Neutrophil (primary cell): ENCODE results near the gene PFN1.

Experiments
- H3K27ac ChIP-seq: fragments of 200-600 bp; sonication (generic); 2 replicates; pipeline ENCODE4 v1.5.1; 2016; ENCODE audit warnings: mild to moderate bottlenecking, moderate library complexity
- H3K27me3 ChIP-seq: fragments of 200-600 bp; sonication (generic); 2 replicates; pipeline ENCODE4 v1.6.0; 2016; ENCODE audit warnings: mild to moderate bottlenecking
- H3K36me3 ChIP-seq: fragments of 200-600 bp; sonication (generic); 2 replicates; pipeline ENCODE4 v1.5.1; 2017
- H3K4me1 ChIP-seq, 2 experiments: fragments of 200-600 bp in 1 of 2; sonication (generic) in 1 of 2; 1 replicate in 1 of 2; 2 replicates in 1 of 2; pipeline versions ENCODE4 v1.5.1 to v1.6.1; 2013 to 2016; ENCODE audit warnings: low read depth in 1 of 2, low read length in 1 of 2, mild to moderate bottlenecking in 1 of 2, moderate library complexity in 1 of 2; ENCODE audit not compliant: control insufficient read depth in 1 of 2, insufficient read depth in 1 of 2
- H3K4me3 ChIP-seq, 2 experiments: fragments of 200-600 bp in 1 of 2; sonication (generic) in 1 of 2; 1 replicate in 1 of 2; 2 replicates in 1 of 2; pipeline ENCODE4 v1.5.1; 2013 to 2016; ENCODE audit warnings: low read depth in 1 of 2, low read length in 1 of 2, mild to moderate bottlenecking in 1 of 2, moderate library complexity in 1 of 2
- H3K9me3 ChIP-seq: fragments of 200-600 bp; sonication (generic); 2 replicates; pipeline ENCODE4 v1.5.1; 2016
- CTCF ChIP-seq: fragments of 200-600 bp; sonication (generic); IDR thresholded peaks from 2 replicates; pipeline ENCODE4 v1.5.1; 2016; ENCODE audit warnings: antibody characterized with exemption

The PFN1 gene

GRCh38 chr17:4974115-4974670 is 25.9 kb upstream of the PFN1 start:
- Histone ChIP-seq H3K27ac (peak overlapping the region; percentile 81), H3K4me3 (peak overlapping the region in 1 of 2 experiments; percentile 47), H3K4me1 (peaks cover 40 to 43% of the 10 kb centered on the region in 2 experiments), H3K36me3 (peaks cover 82% of the 10 kb centered on the region), H3K27me3 (no peaks in the 10 kb centered on the region), H3K9me3 (no peaks in the 10 kb centered on the region)
- no peak for TF ChIP-seq CTCF

DNA sequence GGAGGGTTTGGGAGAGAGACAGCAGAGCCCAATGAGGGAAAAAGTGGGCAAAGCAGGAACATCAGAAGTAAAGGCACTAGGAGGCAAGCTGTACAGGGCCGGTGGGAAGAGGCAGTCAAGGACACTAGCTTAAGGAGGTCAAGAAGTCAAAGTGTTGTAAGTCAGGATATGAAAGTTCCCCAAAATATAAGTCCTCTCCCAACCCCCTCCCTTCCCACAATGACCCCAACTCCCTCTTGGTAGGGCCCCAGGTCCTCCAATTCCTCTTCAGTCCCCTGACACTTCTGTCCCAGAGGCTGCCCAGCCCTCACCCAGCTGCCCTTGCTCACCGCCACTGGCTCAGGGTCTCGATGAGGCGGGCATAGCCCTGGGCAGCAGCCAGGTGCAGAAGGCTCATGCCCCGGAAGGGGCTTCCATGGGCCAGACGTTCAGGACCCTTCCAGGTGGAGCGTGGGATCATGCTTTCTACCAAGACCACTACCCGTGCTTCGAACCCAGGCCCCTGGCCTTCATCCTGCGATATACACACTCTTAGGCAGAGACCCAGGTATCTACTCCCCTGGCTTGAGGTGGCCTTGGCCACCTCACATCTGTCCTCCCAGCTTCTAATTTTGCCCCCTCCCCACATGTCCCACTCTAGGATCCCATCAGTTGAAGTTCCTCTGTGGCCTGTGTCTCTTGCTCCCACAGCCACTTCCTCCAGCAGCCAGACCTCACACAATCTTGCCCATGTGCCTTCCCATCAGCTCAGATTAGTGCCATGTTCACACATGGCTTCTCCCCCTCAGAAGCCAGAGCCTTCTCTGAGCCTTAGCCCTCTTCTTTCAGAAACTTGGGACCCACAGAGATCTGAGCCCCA is 25.2 kb upstream of the PFN1 start:
- Histone ChIP-seq H3K4me3 (peak overlapping the region in 1 of 2 experiments; percentile 47), H3K27me3 (no peaks in the 10 kb centered on the region), H3K36me3 (peaks cover 89% of the 10 kb centered on the region), H3K9me3 (no peaks in the 10 kb centered on the region), H3K4me1 (peaks cover 40 to 43% of the 10 kb centered on the region in 2 experiments), H3K27ac (peak overlapping the region; percentile 81)
- TF ChIP-seq CTCF: no peak

- Histone ChIP-seq H3K4me1 (peaks cover 40 to 43% of the 10 kb centered on the region in 2 experiments), H3K27ac (peak overlapping the region; percentile 81), H3K9me3 (no peaks in the 10 kb centered on the region), H3K27me3 (no peaks in the 10 kb centered on the region), H3K4me3 (peak overlapping the region in 1 of 2 experiments; percentile 47), H3K36me3 (peaks cover 84% of the 10 kb centered on the region)
- no peak for TF ChIP-seq CTCF
Observed at GRCh38 chr17:4972752-4973151, 24.4 kb upstream of the PFN1 start.

DNA sequence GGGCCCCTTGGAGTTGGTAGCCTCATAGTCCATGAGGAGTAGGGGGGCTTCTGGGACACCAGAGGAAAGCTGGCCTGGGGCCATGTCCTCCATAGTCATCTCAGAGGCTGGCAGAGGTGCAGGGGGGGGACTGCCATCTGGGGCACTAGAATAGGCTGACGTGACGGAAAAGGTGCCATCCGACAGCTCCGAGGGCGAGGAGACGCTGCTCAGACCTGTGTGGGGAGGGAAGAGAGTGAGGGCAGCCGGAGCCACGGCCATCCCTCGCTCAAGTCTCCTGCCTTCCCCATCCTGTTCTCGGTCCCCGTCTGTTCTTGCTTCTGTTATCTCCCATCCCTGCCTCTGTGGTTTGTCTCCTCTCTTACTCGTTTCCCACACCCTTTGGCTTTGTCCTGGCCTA is 24.0 kb upstream of the PFN1 start:
- peaks cover 80% of the 10 kb centered on the region for H3K36me3 ChIP-seq
- H3K27ac ChIP-seq: peak overlapping the region; percentile 81
- no peaks in the 10 kb centered on the region for H3K27me3 ChIP-seq
- no peak for TF ChIP-seq CTCF
- peaks cover 37 to 40% of the 10 kb centered on the region in 2 experiments for H3K4me1 ChIP-seq
- H3K9me3 ChIP-seq: no peaks in the 10 kb centered on the region
- no peak overlapping the region for H3K4me3 ChIP-seq

DNA sequence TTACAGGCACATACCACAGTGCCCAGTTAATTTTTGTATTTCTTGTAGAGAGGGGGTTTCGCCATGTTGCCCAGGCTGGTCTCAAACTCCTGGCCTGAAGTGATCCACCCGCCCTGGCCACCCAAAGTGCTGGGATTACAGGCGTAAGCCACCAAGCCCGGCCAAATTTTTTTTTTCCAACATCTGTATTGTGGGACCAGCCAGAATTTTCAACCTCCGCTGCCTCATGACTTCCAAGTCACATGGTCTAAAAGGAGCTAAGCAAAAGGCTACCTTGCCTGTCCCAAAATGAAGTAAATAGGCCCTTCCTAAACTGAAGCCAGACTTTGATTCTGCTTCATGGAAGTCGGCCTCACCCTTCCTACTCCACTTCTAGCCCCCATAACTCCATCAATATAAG is 23.5 kb upstream of the PFN1 start:
- peak overlapping the region; percentile 81 for H3K27ac ChIP-seq
- peaks cover 75% of the 10 kb centered on the region for H3K36me3 ChIP-seq
- no peak for TF ChIP-seq CTCF
- no peaks in the 10 kb centered on the region for H3K27me3 ChIP-seq
- no peaks in the 10 kb centered on the region for H3K9me3 ChIP-seq
- peaks cover 39 to 42% of the 10 kb centered on the region in 2 experiments for H3K4me1 ChIP-seq
- H3K4me3 ChIP-seq: no peak overlapping the region
